Measurements from ENCODE around the gene RNASEH1. TPM values are rescaled to one million over a fixed set of nuclear protein-coding genes. Genes with fewer than 3 reads are reported as not detected.

RNASEH1 gene
- total and polyA plus RNA-seq, 2 of the 4 experiments (the other 2 are of a cell fraction) = 23.5 to 23.7 TPM

DNA sequence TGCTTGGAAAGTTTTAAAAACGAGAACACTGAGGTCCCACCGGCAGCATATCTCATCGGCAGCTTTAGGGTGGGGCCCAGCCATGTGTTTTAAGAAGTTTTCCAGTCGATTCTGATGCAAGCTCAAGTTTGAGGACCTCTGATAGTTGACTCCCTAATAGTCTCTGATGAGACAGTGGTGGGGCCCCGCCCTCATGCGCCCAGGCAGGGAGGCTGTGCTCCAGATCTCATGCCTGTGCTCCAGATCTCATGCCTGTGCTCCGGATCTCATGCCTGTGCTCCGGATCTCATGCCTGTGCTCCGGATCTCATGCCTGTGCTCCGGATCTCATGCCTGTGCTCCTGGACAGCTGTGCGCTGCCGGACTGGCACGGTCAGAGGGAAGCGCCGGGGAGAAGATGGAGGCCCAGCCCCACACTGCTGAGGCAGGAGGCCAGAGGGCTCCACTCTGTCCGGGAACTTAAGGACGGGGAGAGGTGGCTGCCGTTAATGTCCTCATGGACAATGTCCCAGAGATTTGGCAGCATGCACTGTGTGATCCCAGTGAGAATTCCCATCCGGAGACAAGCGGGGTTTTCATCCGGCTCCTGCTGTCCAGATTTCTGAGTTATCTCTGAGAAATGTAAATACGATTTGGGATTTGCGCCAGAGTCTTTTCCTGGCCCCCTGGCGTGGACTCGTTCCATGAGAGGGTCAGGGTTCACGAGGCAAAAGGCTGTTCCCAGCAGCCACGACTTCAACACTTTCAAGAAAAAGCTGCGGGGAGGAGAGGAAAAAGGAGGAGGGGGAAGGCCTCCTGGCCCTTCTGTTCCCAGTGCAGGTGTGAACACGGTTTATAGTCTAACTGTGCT, 27.4 kb upstream of the RNASEH1 start:
- ChIA-PET CTCF (no interaction called here), POLR2A (ENCODE audit: unreplicated experiment) (interaction anchor here (0.6 to 1.0 kb wide), 2 partner anchors 10 to 35 kb away, joined by 3 to 4 read pairs; no protein-coding TSS in a partner anchor)
- Histone ChIP-seq H4K91ac (ENCODE audit: insufficient read depth, low read depth, low read length) (peak overlapping the region; percentile 92), H3K14ac (replicated peaks; ENCODE audit: low read depth, low read length) (peak overlapping the region; percentile 72), H3K27ac (ENCODE audit: insufficient read depth, low read length) (peak overlapping the region; percentile 82), H2BK5ac (ENCODE audit: low read depth, low read length, poor library complexity, severe bottlenecking) (peak overlapping the region; percentile 90), H3K4me3 (ENCODE audit: insufficient read depth, low read depth, low read length) (peak overlapping the region; percentile 20), H2BK15ac (ENCODE audit: low read depth, low read length) (peak overlapping the region; percentile 98; the same call in 2 of the 3 replicates), H2AK5ac (ENCODE audit: low read depth, low read length) (peak overlapping the region; percentile 77), H3K4me2 (ENCODE audit: low read depth, low read length) (peak overlapping the region; percentile 64), H2AK9ac (replicated peaks; ENCODE audit: low read depth, low read length, poor library complexity) (peak overlapping the region; percentile 19), H3K9me3 (ENCODE audit: control insufficient read depth, insufficient read depth, low read length) (no peaks in the 10 kb centered on the region), H3K9me1 (ENCODE audit: insufficient read depth, low read length) (peaks cover 12% of the 10 kb centered on the region), H2AFZ (replicated peaks; ENCODE audit: low read length, poor library complexity) (peak overlapping the region; percentile 92), H3K79me1 (ENCODE audit: low read depth in 1 of 2, low read length in 2 of 2) (peaks cover 21 to 47% of the 10 kb centered on the region in 2 experiments), H3K18ac (ENCODE audit: low read depth, low read length) (peak overlapping the region; percentile 84), H3K27me3 (ENCODE audit: control insufficient read depth, insufficient read depth, low read length) (no peaks in the 10 kb centered on the region), H4K5ac (ENCODE audit: low read depth, low read length) (peak overlapping the region; percentile 85), H3K4ac (ENCODE audit: low read depth, low read length) (peak overlapping the region; percentile 98), H2BK120ac (ENCODE audit: low read depth, low read length) (peak overlapping the region; percentile 91), H3K9ac (ENCODE audit: low read depth, low read length) (peak overlapping the region; percentile 79), H3K36me3 (ENCODE audit: control insufficient read depth, insufficient read depth, low read length) (peaks cover 16% of the 10 kb centered on the region), H3K4me1 (ENCODE audit: control insufficient read depth, insufficient read depth, low read length) (peaks cover 21% of the 10 kb centered on the region), H3K56ac (ENCODE audit: extremely low read depth, insufficient read depth, low read length) (peak overlapping the region; percentile 92), H3K23ac (ENCODE audit: low read depth, low read length) (peak overlapping the region; percentile 84), H4K8ac (ENCODE audit: low read depth in 2 of 2, low read length in 2 of 2) (peak overlapping the region; percentile 85 to 99), H4K20me1 (ENCODE audit: insufficient read depth, low read length) (peaks cover 8% of the 10 kb centered on the region), H2BK20ac (ENCODE audit: low read depth, low read length) (peak overlapping the region; percentile 96)
- DNase-seq = peak; percentile 95
- no TSS peak for BruUV-seq (replicated peaks)
- TF ChIP-seq RCOR1 (IDR thresholded peaks at IDR 0.05; ENCODE audit: insufficient replicate concordance, low read length) = peak; percentile 71
- TF ChIP-seq MXI1 (IDR thresholded peaks at IDR 0.05; ENCODE audit: borderline replicate concordance, low read depth, low read length) = peak; percentile 68; the same call in 1 of the 2 replicates
- TF ChIP-seq FOS (IDR thresholded peaks at IDR 0.05; ENCODE audit: low read depth, low read length) = peak; percentile 63; the same call in 1 of the 2 replicates
- TF ChIP-seq SMC3 (IDR thresholded peaks at IDR 0.05; ENCODE audit: low read depth, low read length) = no peak
- 0 out of 2 replicates have a peak, but pooled peaks have one; percentile 63 for TF ChIP-seq CHD1 (IDR thresholded peaks at IDR 0.05; ENCODE audit: low read depth, low read length)
- TF ChIP-seq MAFK (IDR thresholded peaks at IDR 0.05; ENCODE audit: low read depth, low read length) = no peak
- peak; percentile 18; the same call in 1 of the 2 replicates for TF ChIP-seq CEBPB (IDR thresholded peaks at IDR 0.05; ENCODE audit: low read depth, low read length)
- no peak for TF ChIP-seq RFX5 (IDR thresholded peaks at IDR 0.05; ENCODE audit: low read depth, low read length)
- in situ Hi-C loops (cut with MboI; ENCODE audit: low sequenced_read_pairs) (no loop called here), dilution Hi-C loops (cut with HindIII; ENCODE audit: low sequenced_read_pairs, unreplicated experiment) (no loop called here), intact Hi-C loops (cut with micrococcal nuclease) (loop anchor here (2.0 kb wide), 1 partner anchor 65 kb away; no protein-coding TSS in a partner anchor)
- peak; percentile 69 for ATAC-seq (ENCODE audit: low read depth)
- 11% methylated on average over 9 of the region's 29 CpGs; no CpG with 5 or more reads in 1 of the 2 experiments for WGBS, 2 experiments (ENCODE audit: extremely low coverage in 2 of 2, insufficient read length in 1 of 2)
